HG03064 (cell line): ENCODE measurements around the gene POLA1.

Source experiments
- ATAC-seq: cut with Tn5 transposase; IDR thresholded peaks from one replicate; pipeline ENCODE4 v1.9.1; 2021; ENCODE audit warnings: low read depth; ENCODE audit not compliant: unreplicated experiment

POLA1 gene

GRCh38 chrX:25004485-25005032 is 310.8 kb downstream of the POLA1 start:
- ATAC-seq = no peak

- ATAC-seq = no peak
These were observed 311.3 kb downstream of the POLA1 start for GRCh38 chrX:25005034-25005381.

GRCh38 chrX:25005382-25006185 is 311.9 kb downstream of the POLA1 start:
- ATAC-seq = no peak

- no peak for ATAC-seq
These were observed 312.9 kb downstream of the POLA1 start for GRCh38 chrX:25006586-25007058.

DNA sequence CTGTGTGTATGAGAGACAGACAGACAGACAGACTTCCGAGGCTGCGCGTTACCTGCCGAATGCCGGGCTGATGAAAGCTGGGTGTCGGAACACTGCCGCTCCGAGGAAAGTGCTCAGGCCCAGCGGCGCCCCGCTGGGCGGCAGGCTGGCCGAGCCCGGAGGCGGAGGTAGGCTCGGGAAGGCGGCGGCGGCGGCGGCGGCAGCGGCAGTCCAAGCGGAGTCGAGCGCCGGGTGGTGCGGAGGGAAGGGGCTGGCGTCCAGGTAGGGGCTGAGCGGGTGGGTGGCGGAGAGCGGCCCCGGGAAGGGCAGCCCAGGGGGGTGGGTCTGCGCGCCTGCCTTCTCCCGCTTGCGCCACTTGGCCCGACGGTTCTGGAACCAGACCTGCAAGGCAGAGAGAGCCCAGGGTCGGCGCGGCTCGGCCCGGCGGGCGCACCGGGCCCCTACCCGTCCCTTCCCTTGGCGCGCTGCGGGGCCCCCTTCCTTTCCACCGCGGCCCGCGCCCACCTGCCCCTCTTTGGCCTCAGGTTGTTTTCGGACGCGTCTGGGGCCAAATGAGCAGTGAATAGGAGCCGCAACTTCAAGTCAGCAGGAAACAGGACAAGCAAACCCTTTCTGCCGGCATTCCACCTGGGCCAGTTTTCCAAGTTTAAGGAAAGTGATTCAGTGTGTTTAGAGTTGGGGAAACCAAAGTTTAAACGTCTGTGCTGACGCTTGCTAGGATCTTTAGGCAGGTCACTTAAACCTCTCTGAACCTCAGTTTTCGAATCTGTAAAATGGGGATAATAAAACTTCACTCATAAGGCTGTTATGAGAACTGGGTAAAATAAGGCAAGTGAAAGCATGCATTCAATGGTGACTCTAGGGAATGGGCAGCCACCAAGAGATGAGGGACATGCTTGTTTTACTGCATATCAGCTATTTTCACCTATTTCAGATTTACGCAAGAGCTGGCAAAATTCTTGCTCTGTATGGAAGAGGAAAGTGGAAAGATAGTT is 313.6 kb downstream of the POLA1 start:
- no peak for ATAC-seq

DNA sequence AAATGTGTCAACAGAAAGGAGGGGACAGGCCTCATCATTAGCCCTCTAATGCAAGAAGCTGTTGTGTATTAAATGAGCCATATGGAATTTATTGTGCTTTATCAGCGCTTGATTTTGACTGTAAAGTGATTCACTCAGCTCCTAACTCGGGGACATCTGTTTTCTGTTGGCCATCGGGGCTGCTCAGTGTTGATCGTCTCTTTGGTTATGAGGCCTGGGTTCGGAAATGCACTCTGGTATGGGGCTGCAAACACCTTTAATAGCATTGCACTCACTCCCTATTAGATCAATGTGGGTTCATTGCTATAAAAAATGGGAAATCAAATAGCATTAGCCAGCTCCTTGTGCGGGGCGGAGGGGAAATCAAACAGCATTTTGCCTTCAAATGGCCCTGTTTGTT is 315.7 kb downstream of the POLA1 start:
- no peak for ATAC-seq

- ATAC-seq = no peak
These were observed 317.3 kb downstream of the POLA1 start for GRCh38 chrX:25010784-25011588.

DNA sequence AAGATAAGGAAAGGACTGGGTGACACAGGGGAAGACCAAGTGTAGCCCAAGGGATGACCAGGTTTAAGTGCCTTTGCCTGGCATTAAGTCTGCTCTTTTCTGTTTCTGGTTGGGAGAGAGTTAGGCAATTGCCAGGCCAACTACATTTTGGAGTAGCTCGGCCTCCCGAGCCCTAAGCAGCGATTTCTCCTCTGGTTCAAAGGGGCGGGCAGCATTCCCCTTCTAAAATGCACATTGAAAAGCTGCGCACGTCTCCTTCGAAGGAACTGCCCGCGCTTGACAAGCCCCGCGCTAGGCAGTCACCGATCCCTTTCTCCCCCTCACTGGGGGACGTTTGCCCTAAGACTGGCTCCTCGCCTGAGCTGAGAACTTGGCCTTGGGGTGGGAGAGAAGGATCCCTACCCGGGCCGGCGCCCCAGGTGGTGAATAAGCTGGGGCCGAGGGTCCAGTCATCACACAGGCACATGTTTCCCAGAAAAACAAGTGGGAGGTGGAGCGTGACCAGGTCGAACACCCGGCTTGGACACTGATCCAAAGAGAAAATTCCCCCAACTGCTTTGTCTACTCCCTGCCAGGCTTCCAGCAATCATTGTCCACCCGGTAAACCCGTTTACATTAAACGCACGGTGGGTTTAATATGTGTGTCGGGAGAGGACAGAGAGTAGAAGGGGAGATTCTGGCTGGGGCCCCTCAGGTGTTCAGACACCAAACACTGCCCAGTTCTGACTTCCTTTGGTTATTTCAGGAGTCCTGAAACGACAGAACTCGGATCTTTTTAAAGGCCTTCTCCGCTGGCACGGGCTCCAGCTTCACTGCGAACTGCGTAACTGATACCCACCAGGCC is 318.1 kb downstream of the POLA1 start:
- no peak for ATAC-seq

GRCh38 chrX:25012433-25012735 is 318.7 kb downstream of the POLA1 start:
- no peak for ATAC-seq

DNA sequence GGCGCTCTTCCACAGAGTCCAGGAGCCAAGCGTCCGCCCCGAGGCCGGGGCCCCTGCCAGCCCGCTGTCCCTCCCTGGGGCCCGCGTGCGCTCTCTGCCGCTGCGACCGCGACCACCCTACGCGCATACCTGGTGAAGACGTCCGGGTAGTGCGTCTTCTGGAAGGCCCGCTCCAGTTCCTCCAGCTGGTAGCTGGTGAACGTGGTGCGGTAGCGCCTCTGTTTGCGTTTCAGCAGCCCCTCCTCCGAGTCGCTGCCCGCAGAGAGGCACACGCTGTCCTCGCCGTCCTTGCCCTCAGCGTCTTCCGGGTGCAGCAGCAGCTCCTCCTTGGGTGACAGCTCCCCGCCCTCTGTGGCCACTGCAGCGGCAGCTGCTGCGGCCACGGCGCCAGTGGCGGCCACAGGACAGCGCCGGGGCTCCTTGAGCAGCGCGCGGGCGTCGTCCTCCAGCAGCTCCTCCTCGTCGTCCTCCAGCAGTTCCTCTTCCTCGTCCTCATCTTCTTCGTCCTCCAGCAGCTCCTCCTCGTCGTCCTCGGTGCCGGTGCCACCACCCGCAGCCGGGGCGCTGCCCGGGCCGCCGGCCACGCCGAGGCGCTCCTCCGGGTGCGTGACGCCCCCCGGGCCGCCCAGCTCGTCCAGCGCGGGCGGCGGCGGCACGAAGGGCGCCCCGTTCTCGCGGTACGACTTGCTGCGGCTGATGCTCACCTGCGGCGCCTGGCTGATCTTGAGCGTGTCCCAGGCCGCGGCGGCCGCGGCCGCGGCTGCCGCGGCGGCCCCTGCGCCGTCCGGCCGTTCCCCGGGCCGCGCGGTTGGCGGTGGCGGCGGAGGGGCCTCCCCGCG is 319.3 kb downstream of the POLA1 start:
- no peak for ATAC-seq

- no peak for ATAC-seq
These were observed 320.1 kb downstream of the POLA1 start for GRCh38 chrX:25013632-25014365.

DNA sequence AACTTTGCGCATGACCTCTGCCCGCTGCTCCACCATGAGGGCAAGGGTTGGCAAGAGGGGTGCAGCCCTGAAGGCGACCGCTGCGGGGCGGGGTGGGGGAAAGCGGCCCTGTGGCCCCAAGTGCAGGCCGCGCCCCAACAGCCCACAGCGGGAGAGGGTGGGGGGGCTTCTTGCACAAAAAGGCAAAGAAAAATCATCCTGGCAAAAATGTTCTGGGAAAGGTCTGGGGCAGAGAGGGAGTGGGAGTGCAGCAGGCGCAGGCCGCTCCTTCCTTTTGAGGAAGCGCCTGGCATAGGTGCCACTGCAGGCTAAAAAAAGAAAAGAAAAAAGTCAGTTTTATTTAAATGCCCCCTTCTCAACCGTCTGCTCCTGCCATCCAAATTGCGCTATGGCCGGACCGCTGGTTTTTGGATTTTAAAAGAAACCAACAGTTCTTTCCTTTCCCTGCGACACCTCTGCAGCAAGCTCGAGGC is 320.7 kb downstream of the POLA1 start:
- no peak for ATAC-seq

DNA sequence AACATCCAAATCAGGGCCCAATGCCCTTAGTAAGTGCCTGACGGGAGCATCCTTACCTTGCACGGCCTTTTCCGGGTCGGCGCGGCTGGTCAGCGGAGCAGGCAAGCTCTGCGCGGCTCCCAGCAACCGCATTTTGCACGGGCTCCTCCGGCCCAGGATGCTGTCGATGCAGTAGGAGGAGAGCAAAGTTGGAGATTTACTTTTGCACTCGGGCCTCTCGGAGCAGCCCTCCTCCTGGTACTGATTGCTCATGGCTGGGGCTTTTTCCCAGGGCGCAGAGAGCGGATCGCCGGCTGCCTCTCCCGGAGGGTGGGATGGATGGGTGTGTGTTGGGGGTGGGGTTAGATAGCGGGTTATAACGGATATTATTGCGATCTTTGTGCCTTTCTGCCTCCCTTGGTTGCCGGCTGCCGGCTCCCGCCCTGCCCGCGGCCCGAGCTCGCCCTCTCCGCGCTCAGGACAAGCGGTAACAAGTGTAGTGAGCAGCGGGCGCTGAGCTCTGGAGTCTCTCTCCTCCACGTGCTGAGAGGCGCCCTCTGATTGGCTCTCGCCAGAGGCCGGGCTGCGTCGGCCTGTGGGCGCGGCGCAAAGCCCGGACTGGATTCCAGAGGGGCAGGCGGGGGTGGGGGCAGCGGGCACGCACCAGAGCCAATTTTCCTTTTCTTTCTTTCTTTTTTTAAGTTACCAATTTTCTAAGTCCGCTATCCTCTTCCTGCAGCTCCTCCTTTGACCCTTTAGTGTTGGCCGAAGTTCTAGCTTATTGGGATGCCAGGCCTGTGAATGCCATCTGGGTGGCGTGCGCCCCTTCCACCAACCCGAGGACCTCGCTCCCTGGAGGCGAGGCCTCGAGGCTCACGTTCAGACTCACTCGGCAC is 322.0 kb downstream of the POLA1 start, which contains the start of gene ARX:
ARX (minus strand) TSS at position 480 of the 875 bp plus-strand sequence; CDS start at position 252, 228 bp downstream.
- peak; percentile 56 for ATAC-seq

GRCh38 chrX:25016361-25016671 is 322.6 kb downstream of the POLA1 start:
- no peak for ATAC-seq

DNA sequence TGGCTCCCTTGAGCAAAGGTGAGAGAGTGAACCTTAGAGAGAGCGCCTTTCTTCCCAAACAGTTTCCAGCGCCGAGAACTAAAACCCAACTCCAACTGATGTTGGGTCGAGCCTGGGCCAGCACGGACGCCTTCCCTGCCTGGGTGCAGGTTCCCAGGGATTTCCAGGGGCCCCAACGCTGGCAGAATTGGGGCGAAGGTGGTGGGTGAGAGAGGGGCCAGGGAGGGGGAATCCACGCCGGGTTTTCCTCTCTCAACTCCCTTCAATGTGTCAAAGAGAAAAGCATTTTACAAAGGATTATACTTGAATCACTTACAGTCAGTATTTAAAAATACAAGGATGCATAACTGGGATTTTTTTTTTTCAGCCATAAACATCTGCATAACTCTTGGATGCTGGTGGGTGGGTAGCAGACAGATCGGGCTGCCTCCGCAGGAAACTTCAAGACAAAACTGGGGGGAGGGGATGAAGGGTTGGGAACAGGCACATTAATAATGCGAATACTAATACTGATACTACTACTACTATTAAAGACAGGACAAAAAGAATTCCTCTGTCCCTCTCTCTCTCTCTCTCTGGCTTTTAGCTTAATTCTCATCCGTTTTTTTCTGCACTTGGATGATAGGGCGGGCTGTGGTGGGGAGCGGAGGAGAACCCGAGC is 323.4 kb downstream of the POLA1 start:
- no peak for ATAC-seq

- ATAC-seq = no peak
These were observed 324.0 kb downstream of the POLA1 start for GRCh38 chrX:25017667-25018247.
